WTC11 (cell line): ENCODE results near the gene ERC1. TPM values are rescaled to one million over a fixed set of nuclear protein-coding genes. Genes with fewer than 3 reads are reported as not detected.

Experiments
- ATAC-seq: fragments of 200-7000 bp; cut with Tn5 transposase; 2 replicates; pipeline ENCODE4 v1.10.0; 2021; ENCODE audit warnings: mild to moderate bottlenecking, moderate library complexity
- CTCF ChIA-PET: fragments of 300-600 bp; sonication (Branson Sonifier 250); formaldehyde crosslinking; loops from one replicate; lab custom pipeline; 2021; ENCODE audit warnings: antibody characterized with exemption; lab: Charles Lee
- POLR2A ChIA-PET: fragments of 350-600 bp; sonication (Branson Sonifier 250); formaldehyde crosslinking; loops from one replicate; lab custom pipeline; 2021; ENCODE audit warnings: antibody characterized with exemption; lab: Charles Lee
- DNase-seq: peaks from one replicate; pipeline ENCODE4 v3.0.0; 2021; ENCODE audit warnings: low spot score
- H3K27ac Mint-ChIP-seq: 2 replicates; pipeline ENCODE4 v1.8.0; 2021; ENCODE audit warnings: mixed read lengths
- H3K27me3 Mint-ChIP-seq: 2 replicates; pipeline ENCODE4 v1.8.0; 2021; ENCODE audit warnings: low read depth, mild to moderate bottlenecking, moderate library complexity, mixed read lengths
- H3K36me3 Mint-ChIP-seq: 2 replicates; pipeline ENCODE4 v1.8.0; 2021; ENCODE audit warnings: mixed read lengths
- H3K4me1 Mint-ChIP-seq: 2 replicates; pipeline ENCODE4 v1.8.0; 2022; ENCODE audit warnings: mixed read lengths
- H3K4me3 Mint-ChIP-seq: 2 replicates; pipeline ENCODE4 v1.8.0; 2021; ENCODE audit warnings: mild to moderate bottlenecking, moderate library complexity, mixed read lengths
- H3K9me3 Mint-ChIP-seq: 2 replicates; pipeline ENCODE4 v1.8.0; 2021; ENCODE audit warnings: mixed read lengths
- AFF4 ChIP-seq: sonication (generic); formaldehyde crosslinking; IDR thresholded peaks from 2 replicates; pipeline ENCODE4 v1.8.1; 2023; ENCODE audit warnings: mild to moderate bottlenecking, missing genetic modification reagents, borderline replicate concordance
- CBFB ChIP-seq: sonication (generic); formaldehyde crosslinking; IDR thresholded peaks from 2 replicates; pipeline ENCODE4 v1.8.1; 2022; ENCODE audit warnings: mild to moderate bottlenecking, low read depth, missing genetic modification reagents
- CDX4 ChIP-seq: fragments of 250-450 bp; sonication (Bioruptor Pico); IDR thresholded peaks from 2 replicates; pipeline ENCODE4 v1.9.0; 2021; ENCODE audit warnings: moderate library complexity, mild to moderate bottlenecking, inconsistent platforms, borderline replicate concordance
- CREB1 ChIP-seq: sonication (generic); formaldehyde crosslinking; IDR thresholded peaks from 2 replicates; pipeline ENCODE4 v1.8.0; 2023; ENCODE audit warnings: mild to moderate bottlenecking, missing genetic modification reagents
- CTCF ChIP-seq: fragments of 200-600 bp; IDR thresholded peaks from 2 replicates; pipeline ENCODE4 v1.8.0; 2022; ENCODE audit warnings: antibody characterized with exemption
- ELF4 ChIP-seq: sonication (generic); formaldehyde crosslinking; IDR thresholded peaks from 2 replicates; pipeline ENCODE4 v1.8.1; 2022; ENCODE audit warnings: low read depth, mild to moderate bottlenecking, moderate library complexity, missing genetic modification reagents
- EMX1 ChIP-seq: fragments of 250-450 bp; sonication (Bioruptor Pico); IDR thresholded peaks from 2 replicates; pipeline ENCODE4 v1.8.0; 2021; ENCODE audit warnings: mild to moderate bottlenecking
- ESRRA ChIP-seq: sonication (generic); formaldehyde crosslinking; IDR thresholded peaks from 2 replicates; pipeline ENCODE4 v1.8.1; 2022; ENCODE audit warnings: mild to moderate bottlenecking, missing genetic modification reagents, borderline replicate concordance
- GRHL2 ChIP-seq: fragments of 250-450 bp; sonication (Bioruptor Pico); IDR thresholded peaks from 2 replicates; pipeline ENCODE4 v1.8.0; 2022; ENCODE audit warnings: mild to moderate bottlenecking, moderate library complexity; ENCODE audit not compliant: insufficient replicate concordance, severe bottlenecking
- GTF2I ChIP-seq: fragments of 250-450 bp; sonication (Bioruptor Pico); conservative IDR thresholded peaks from 2 replicates; pipeline ENCODE4 v1.4.0; 2021; ENCODE audit warnings: mild to moderate bottlenecking
- HMGXB4 ChIP-seq: sonication (generic); formaldehyde crosslinking; IDR thresholded peaks from 2 replicates; pipeline ENCODE4 v1.8.1; 2023; ENCODE audit warnings: mild to moderate bottlenecking, moderate library complexity, missing genetic modification reagents
- IRF2 ChIP-seq: sonication (generic); formaldehyde crosslinking; IDR thresholded peaks from 2 replicates; pipeline ENCODE4 v1.8.0; 2022; ENCODE audit warnings: low read depth, missing genetic modification reagents, borderline replicate concordance
- MXD4 ChIP-seq: fragments of 250-450 bp; sonication (Bioruptor Pico); IDR thresholded peaks from 2 replicates; pipeline ENCODE4 v1.8.0; 2021; ENCODE audit warnings: mild to moderate bottlenecking, moderate library complexity, borderline replicate concordance
- MYBL2 ChIP-seq: sonication (generic); formaldehyde crosslinking; IDR thresholded peaks from 2 replicates; pipeline ENCODE4 v1.8.1; 2023; ENCODE audit warnings: mild to moderate bottlenecking, moderate library complexity, missing genetic modification reagents
- NR3C1 ChIP-seq: sonication (generic); formaldehyde crosslinking; conservative IDR thresholded peaks from 2 replicates; pipeline ENCODE4 v1.8.1; 2023; ENCODE audit warnings: low read depth, mild to moderate bottlenecking, missing genetic modification reagents
- OVOL2 ChIP-seq: fragments of 250-450 bp; sonication (Bioruptor Pico); IDR thresholded peaks from 2 replicates; pipeline ENCODE4 v1.9.0; 2021; ENCODE audit warnings: mild to moderate bottlenecking, borderline replicate concordance
- PRRX2 ChIP-seq: fragments of 250-450 bp; sonication (Bioruptor Pico); IDR thresholded peaks from 2 replicates; pipeline ENCODE4 v1.8.0; 2021; ENCODE audit warnings: mild to moderate bottlenecking
- SP1 ChIP-seq: sonication (generic); formaldehyde crosslinking; conservative IDR thresholded peaks from 2 replicates; pipeline ENCODE4 v1.8.1; 2022; ENCODE audit warnings: missing genetic modification reagents
- STAT6 ChIP-seq: sonication (generic); formaldehyde crosslinking; conservative IDR thresholded peaks from 2 replicates; pipeline ENCODE4 v1.8.1; 2023; ENCODE audit warnings: mild to moderate bottlenecking, low read depth, missing genetic modification reagents, moderate library complexity
- TCF7 ChIP-seq: sonication (generic); formaldehyde crosslinking; IDR thresholded peaks from 2 replicates; pipeline ENCODE4 v1.8.0; 2022; ENCODE audit warnings: mild to moderate bottlenecking, low read depth, missing genetic modification reagents, moderate library complexity
- TEAD4 ChIP-seq: sonication (generic); formaldehyde crosslinking; IDR thresholded peaks from 2 replicates; pipeline ENCODE4 v1.8.0; 2022; ENCODE audit warnings: mild to moderate bottlenecking, missing genetic modification reagents
- ZBTB21 ChIP-seq: sonication (generic); formaldehyde crosslinking; IDR thresholded peaks from 2 replicates; pipeline ENCODE4 v1.8.1; 2023; ENCODE audit warnings: mild to moderate bottlenecking, missing genetic modification reagents, borderline replicate concordance
- ZNF138 ChIP-seq: sonication (generic); formaldehyde crosslinking; conservative IDR thresholded peaks from 2 replicates; pipeline ENCODE4 v1.8.1; 2022; ENCODE audit warnings: mild to moderate bottlenecking, moderate library complexity, missing genetic modification reagents
- ZNF232 ChIP-seq: sonication (generic); formaldehyde crosslinking; IDR thresholded peaks from 2 replicates; pipeline ENCODE4 v1.8.0; 2022; ENCODE audit warnings: mild to moderate bottlenecking, missing genetic modification reagents
- ZNF263 ChIP-seq: sonication (generic); formaldehyde crosslinking; IDR thresholded peaks from 2 replicates; pipeline ENCODE4 v1.8.1; 2022; ENCODE audit warnings: low read depth, mild to moderate bottlenecking, moderate library complexity, missing genetic modification reagents
- ZNF512 ChIP-seq: sonication (generic); formaldehyde crosslinking; IDR thresholded peaks from 2 replicates; pipeline ENCODE4 v1.8.1; 2022; ENCODE audit warnings: missing genetic modification reagents, borderline replicate concordance
- total RNA-seq: library from RNA; stranded (reverse); gene quantifications from 3 replicates; pipeline ENCODE4 v1.2.3, GENCODE V29; 2021

Gene ERC1
- total RNA-seq, 1 experiment from 2014 or later: 47.5 TPM

- Mint-ChIP-seq H3K4me3 (no peak overlapping the region), H3K27me3 (peaks cover 72% of the 10 kb centered on the region), H3K36me3 (no peaks in the 10 kb centered on the region), H3K27ac (no peak overlapping the region), H3K9me3 (no peaks in the 10 kb centered on the region), H3K4me1 (no peaks in the 10 kb centered on the region)
- POLR2A ChIA-PET: no interaction called here
- no peak for ATAC-seq
- no peak for DNase-seq
- TF ChIP-seq NR3C1 (CRISPR knock-in tag): no peak
- no peak for TF ChIP-seq HMGXB4
- no peak for TF ChIP-seq IRF2
- no peak for TF ChIP-seq ZNF263
- TF ChIP-seq ELF4 (CRISPR knock-in tag): no peak
- no peak for TF ChIP-seq ZNF512
- TF ChIP-seq TEAD4: no peak
- TF ChIP-seq PRRX2 (CRISPR knock-in tag): no peak
- TF ChIP-seq EMX1 (CRISPR knock-in tag): no peak
- TF ChIP-seq OVOL2 (CRISPR knock-in tag): no peak
- TF ChIP-seq ZNF138 (CRISPR knock-in tag): no peak
- TF ChIP-seq ZBTB21: no peak
- no peak for TF ChIP-seq ZNF232 (CRISPR knock-in tag)
- no peak for TF ChIP-seq ESRRA (CRISPR knock-in tag)
- CTCF ChIA-PET: no interaction called here
Observed at GRCh38 chr12:1122786-1123185, 131.8 kb downstream of the ERC1 start.

GRCh38 chr12:1126091-1126490 lies 135.1 kb downstream of the ERC1 start:
- no peak for TF ChIP-seq CDX4
- TF ChIP-seq GRHL2 (CRISPR knock-in tag): no peak
- TF ChIP-seq SP1: no peak
- TF ChIP-seq STAT6: no peak
- TF ChIP-seq MYBL2: no peak
- no peak for TF ChIP-seq AFF4
- TF ChIP-seq CREB1 (CRISPR knock-in tag): no peak
- no peak for TF ChIP-seq CTCF
- no peak for TF ChIP-seq MXD4 (CRISPR knock-in tag)
- TF ChIP-seq CBFB (CRISPR knock-in tag): no peak
- no peak for TF ChIP-seq TCF7 (CRISPR knock-in tag)
- TF ChIP-seq GTF2I: no peak
- ChIA-PET POLR2A (interaction anchor here (0.7 kb wide), 1 partner anchor 82 kb away, joined by 7 read pairs; no protein-coding TSS in a partner anchor), CTCF (interaction anchor here (1.0 to 1.8 kb wide), 2 partner anchors 8 to 33 kb away, joined by 4 to 6 read pairs; no protein-coding TSS in a partner anchor)
- Mint-ChIP-seq H3K4me3 (no peak overlapping the region), H3K9me3 (no peaks in the 10 kb centered on the region; the same call in 1 of the 2 replicates), H3K4me1 (no peaks in the 10 kb centered on the region), H3K27ac (no peak overlapping the region), H3K27me3 (peaks cover 43% of the 10 kb centered on the region), H3K36me3 (peaks cover 2% of the 10 kb centered on the region; the same call in 1 of the 2 replicates)
- ATAC-seq (no peak), DNase-seq (no peak)
